Measurements from ENCODE around the gene THSD4. TPM values are rescaled to one million over a fixed set of nuclear protein-coding genes. Genes with fewer than 3 reads are reported as not detected.
"Not testable (repeated sequence)": the region's sequence is repeated elsewhere in the genome, so short reads cannot be mapped to it uniquely, and the experiment has no call there.

The THSD4 gene
- total and polyA plus RNA-seq, 3 experiments from 2014 or later = not detected

DNA sequence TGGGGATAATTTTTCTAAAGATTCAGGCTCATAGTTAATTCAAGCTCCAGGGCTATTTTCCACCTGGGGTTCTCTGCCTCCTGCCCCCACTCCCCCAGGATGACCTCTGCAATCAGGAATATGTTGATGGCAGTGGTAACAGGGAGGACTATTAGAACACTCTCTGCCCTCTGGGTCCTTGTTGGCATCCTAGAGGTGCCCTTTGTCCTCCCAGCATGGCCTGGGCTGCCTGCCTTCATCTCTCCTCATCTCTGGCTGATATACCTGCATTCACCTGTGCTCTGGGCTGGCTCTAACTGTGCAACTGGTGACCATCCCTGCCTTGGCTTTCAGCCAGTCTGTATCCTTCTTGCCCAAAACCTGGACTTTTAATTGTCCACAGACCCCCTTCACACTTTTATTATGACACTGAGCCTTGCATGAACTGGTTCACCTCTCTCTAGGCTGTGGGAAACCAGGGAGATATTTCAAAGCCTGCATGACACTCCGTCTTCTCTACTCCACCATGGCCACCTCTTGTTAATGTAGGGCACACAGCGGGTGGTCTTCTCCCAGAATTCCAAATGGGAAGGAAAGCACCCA is 199.8 kb downstream of the THSD4 start:
- Histone ChIP-seq H3K4me3 (ENCODE audit: low read length) (no peak overlapping the region), H3K4me1 (ENCODE audit: insufficient read depth, low read length) (no peaks in the 10 kb centered on the region), H3K27ac (ENCODE audit: low read depth, low read length) (no peak overlapping the region), H3K27me3 (ENCODE audit: insufficient read depth, low read length, poor library complexity, severe bottlenecking) (no peaks in the 10 kb centered on the region), H3K36me3 (ENCODE audit: insufficient read depth, low read length) (no peaks in the 10 kb centered on the region), H3K9me3 (ENCODE audit: low read length) (no peaks in the 10 kb centered on the region)
- Mint-ChIP-seq H3K9me3 (peaks cover 0 to 3% (median 0%) of the 10 kb centered on the region in 5 donors), H3K27ac (no peak overlapping the region), H3K27me3 (peaks cover 18 to 29% of the 10 kb centered on the region in 2 donors), H3K4me1 (no peaks in the 10 kb centered on the region), H3K4me3 (no peak overlapping the region), H3K36me3 (no peaks in the 10 kb centered on the region)
- CTCF ChIA-PET = no interaction called here
- POLR2A ChIA-PET = no interaction called here
- DNase-seq = no peak

DNA sequence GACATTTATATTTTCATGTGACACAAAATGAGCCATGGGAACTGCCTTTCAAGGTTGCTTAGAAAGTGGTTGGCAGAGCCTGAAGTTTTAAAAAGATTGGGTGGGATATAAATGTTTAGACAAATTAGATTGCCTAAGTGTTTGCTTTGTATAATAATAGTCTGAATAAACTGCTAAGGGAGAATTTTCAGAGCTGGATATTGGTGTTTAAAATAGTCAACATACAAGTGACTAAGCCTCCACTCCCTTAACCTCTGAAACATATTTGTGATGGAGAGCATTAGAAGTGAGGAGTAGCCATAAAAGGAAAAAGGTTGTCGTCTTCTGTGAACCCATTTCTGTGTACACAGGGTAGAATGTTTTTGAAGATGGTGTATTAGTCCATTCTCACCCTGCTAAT is 201.6 kb downstream of the THSD4 start:
- Mint-ChIP-seq H3K9me3 (peaks cover 0 to 3% (median 0%) of the 10 kb centered on the region in 5 donors), H3K36me3 (no peaks in the 10 kb centered on the region), H3K4me3 (no peak overlapping the region), H3K27ac (no peak overlapping the region), H3K4me1 (no peaks in the 10 kb centered on the region), H3K27me3 (peaks cover 18 to 26% of the 10 kb centered on the region in 2 donors)
- DNase-seq = no peak
- Histone ChIP-seq H3K36me3 (ENCODE audit: insufficient read depth, low read length) (no peaks in the 10 kb centered on the region), H3K27ac (ENCODE audit: low read depth, low read length) (no peak overlapping the region), H3K4me1 (ENCODE audit: insufficient read depth, low read length) (no peaks in the 10 kb centered on the region), H3K4me3 (ENCODE audit: low read length) (no peak overlapping the region), H3K27me3 (ENCODE audit: insufficient read depth, low read length, poor library complexity, severe bottlenecking) (no peaks in the 10 kb centered on the region), H3K9me3 (ENCODE audit: low read length) (no peaks in the 10 kb centered on the region)
- POLR2A ChIA-PET = no interaction called here
- CTCF ChIA-PET = no interaction called here

DNA sequence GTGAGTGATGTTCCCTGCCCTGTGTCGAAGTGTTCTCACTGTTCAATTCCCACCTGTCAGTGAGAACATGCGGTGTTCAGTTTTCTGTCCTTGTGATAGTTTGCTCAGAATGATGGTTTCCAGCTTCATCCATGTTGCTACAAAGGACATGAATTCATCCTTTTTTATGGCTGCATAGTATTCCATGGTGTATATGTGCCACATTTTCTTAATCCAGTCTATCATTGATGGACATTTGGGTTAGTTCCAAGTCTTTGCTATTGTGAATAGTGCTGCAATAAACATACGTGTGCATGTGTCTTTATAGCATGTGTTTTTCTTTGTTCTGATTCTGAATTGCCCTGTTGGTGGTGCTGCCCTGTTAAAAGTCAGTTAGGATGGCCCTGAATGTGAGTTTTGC is 204.2 kb downstream of the THSD4 start:
- not testable (repeated sequence) for H3K9me3 Mint-ChIP-seq, H3K4me1 Mint-ChIP-seq

GRCh38 chr15:71319935-71320334 is 204.7 kb downstream of the THSD4 start:
- no peak overlapping the region for H3K27ac Mint-ChIP-seq
- Histone ChIP-seq H3K27ac (ENCODE audit: low read depth, low read length) (no peak overlapping the region), H3K9me3 (ENCODE audit: low read length) (no peaks in the 10 kb centered on the region), H3K4me1 (ENCODE audit: insufficient read depth, low read length) (no peaks in the 10 kb centered on the region), H3K4me3 (ENCODE audit: low read length) (no peak overlapping the region), H3K27me3 (ENCODE audit: insufficient read depth, low read length, poor library complexity, severe bottlenecking) (no peaks in the 10 kb centered on the region), H3K36me3 (ENCODE audit: insufficient read depth, low read length) (no peaks in the 10 kb centered on the region)
- H3K4me3 Mint-ChIP-seq = no peak overlapping the region
- peaks cover 11 to 32% of the 10 kb centered on the region in 2 donors for H3K27me3 Mint-ChIP-seq
- POLR2A ChIA-PET = no interaction called here
- DNase-seq = no peak
- no peaks in the 10 kb centered on the region for H3K36me3 Mint-ChIP-seq
- CTCF ChIA-PET = no interaction called here
- peaks cover 0 to 3% (median 0%) of the 10 kb centered on the region in 5 donors for H3K9me3 Mint-ChIP-seq
- H3K4me1 Mint-ChIP-seq = no peaks in the 10 kb centered on the region

More for the DNA sequence above, 204.2 kb downstream of the THSD4 start:
- H3K36me3 ChIP-seq (ENCODE audit: insufficient read depth, low read length); POLR2A ChIA-PET; H3K27ac Mint-ChIP-seq; CTCF ChIA-PET; H3K27me3 ChIP-seq (ENCODE audit: insufficient read depth, low read length, poor library complexity, severe bottlenecking); H3K4me1 ChIP-seq (ENCODE audit: insufficient read depth, low read length); H3K4me3 Mint-ChIP-seq; H3K27ac ChIP-seq (ENCODE audit: low read depth, low read length); H3K4me3 ChIP-seq (ENCODE audit: low read length); H3K36me3 Mint-ChIP-seq; DNase-seq; H3K9me3 ChIP-seq (ENCODE audit: low read length): not testable (repeated sequence)
- peaks cover 11 to 32% of the 10 kb centered on the region in 2 donors for H3K27me3 Mint-ChIP-seq

DNA sequence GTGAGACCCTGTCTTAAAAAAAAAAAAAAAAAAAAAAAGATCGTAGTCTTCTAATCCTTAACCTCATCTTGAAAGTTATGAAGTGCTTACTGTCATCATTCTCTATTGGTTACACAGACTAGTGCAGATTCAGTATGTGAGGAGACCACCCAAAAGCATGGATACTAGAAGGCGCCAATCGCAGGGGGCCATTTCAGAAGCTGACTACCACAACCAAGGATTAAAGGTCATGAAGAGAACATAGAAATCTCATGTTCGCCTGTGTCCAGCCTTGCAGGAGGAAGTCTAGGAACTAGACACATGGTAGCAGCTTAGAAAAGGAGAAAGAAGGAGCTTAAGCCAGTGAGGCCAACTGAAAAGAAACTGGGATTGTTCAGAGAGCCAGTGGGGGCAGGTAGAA is 207.8 kb downstream of the THSD4 start:
- POLR2A ChIA-PET = no interaction called here
- H3K27ac Mint-ChIP-seq = no peak overlapping the region
- H3K4me1 Mint-ChIP-seq = no peaks in the 10 kb centered on the region
- peak overlapping the region in 1 of 7 donors; percentile 3 for H3K4me3 Mint-ChIP-seq
- DNase-seq = no peak
- no peak overlapping the region for H3K4me3 ChIP-seq (ENCODE audit: low read length)
- CTCF ChIA-PET = no interaction called here
- no peaks in the 10 kb centered on the region for H3K27me3 ChIP-seq (ENCODE audit: insufficient read depth, low read length, poor library complexity, severe bottlenecking)
- H3K36me3 ChIP-seq (ENCODE audit: insufficient read depth, low read length) = no peaks in the 10 kb centered on the region
- H3K27me3 Mint-ChIP-seq = peaks cover 8 to 19% of the 10 kb centered on the region in 2 donors
- H3K4me1 ChIP-seq (ENCODE audit: insufficient read depth, low read length) = no peaks in the 10 kb centered on the region
- no peaks in the 10 kb centered on the region for H3K9me3 ChIP-seq (ENCODE audit: low read length)
- H3K27ac ChIP-seq (ENCODE audit: low read depth, low read length) = no peak overlapping the region
- peaks cover 0 to under 1% (median 0%) of the 10 kb centered on the region in 5 donors for H3K9me3 Mint-ChIP-seq
- H3K36me3 Mint-ChIP-seq = no peaks in the 10 kb centered on the region

GRCh38 chr15:71323584-71323983 is 208.3 kb downstream of the THSD4 start:
- Histone ChIP-seq H3K27ac (ENCODE audit: low read depth, low read length) (no peak overlapping the region), H3K9me3 (ENCODE audit: low read length) (no peaks in the 10 kb centered on the region), H3K36me3 (ENCODE audit: insufficient read depth, low read length) (no peaks in the 10 kb centered on the region), H3K4me1 (ENCODE audit: insufficient read depth, low read length) (no peaks in the 10 kb centered on the region), H3K4me3 (ENCODE audit: low read length) (no peak overlapping the region), H3K27me3 (ENCODE audit: insufficient read depth, low read length, poor library complexity, severe bottlenecking) (no peaks in the 10 kb centered on the region)
- Mint-ChIP-seq H3K27ac (no peak overlapping the region), H3K4me1 (no peaks in the 10 kb centered on the region), H3K4me3 (no peak overlapping the region), H3K36me3 (no peaks in the 10 kb centered on the region), H3K9me3 (no peaks in the 10 kb centered on the region), H3K27me3 (peaks cover 7 to 14% of the 10 kb centered on the region in 2 donors)
- POLR2A ChIA-PET = no interaction called here
- no peak for DNase-seq
- CTCF ChIA-PET = no interaction called here

- Mint-ChIP-seq H3K27ac (no peak overlapping the region), H3K4me1 (no peaks in the 10 kb centered on the region), H3K27me3 (peaks cover 4 to 10% of the 10 kb centered on the region in 2 donors), H3K9me3 (no peaks in the 10 kb centered on the region), H3K4me3 (no peak overlapping the region), H3K36me3 (no peaks in the 10 kb centered on the region)
- Histone ChIP-seq H3K4me1 (ENCODE audit: insufficient read depth, low read length) (no peaks in the 10 kb centered on the region), H3K27me3 (ENCODE audit: insufficient read depth, low read length, poor library complexity, severe bottlenecking) (no peaks in the 10 kb centered on the region), H3K36me3 (ENCODE audit: insufficient read depth, low read length) (no peaks in the 10 kb centered on the region), H3K9me3 (ENCODE audit: low read length) (no peaks in the 10 kb centered on the region), H3K4me3 (ENCODE audit: low read length) (no peak overlapping the region), H3K27ac (ENCODE audit: low read depth, low read length) (no peak overlapping the region)
- POLR2A ChIA-PET = no interaction called here
- CTCF ChIA-PET = no interaction called here
- no peak for DNase-seq
These were observed 210.2 kb downstream of the THSD4 start for GRCh38 chr15:71325481-71325880.

DNA sequence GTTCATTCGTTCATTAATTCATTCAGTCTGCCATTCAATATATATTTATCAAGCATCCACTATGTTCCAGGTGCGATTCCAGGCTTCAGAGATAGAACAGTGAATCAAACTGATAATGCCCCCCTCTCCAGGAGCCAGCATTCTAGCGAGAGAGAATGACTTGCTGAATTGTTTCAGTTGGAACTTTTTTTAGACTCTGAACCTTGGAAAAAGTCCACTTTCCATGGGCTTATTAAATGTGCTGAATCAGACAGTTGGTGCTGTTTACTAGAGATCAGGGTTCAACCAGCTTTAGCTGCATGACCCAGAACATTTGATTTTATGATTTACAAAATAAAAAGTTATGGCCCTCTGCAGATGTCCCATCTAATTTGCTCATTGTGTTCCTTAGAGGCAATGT is 213.2 kb downstream of the THSD4 start:
- Histone ChIP-seq H3K27ac (ENCODE audit: low read depth, low read length) (no peak overlapping the region), H3K4me3 (ENCODE audit: low read length) (no peak overlapping the region), H3K36me3 (ENCODE audit: insufficient read depth, low read length) (no peaks in the 10 kb centered on the region), H3K4me1 (ENCODE audit: insufficient read depth, low read length) (no peaks in the 10 kb centered on the region), H3K27me3 (ENCODE audit: insufficient read depth, low read length, poor library complexity, severe bottlenecking) (no peaks in the 10 kb centered on the region), H3K9me3 (ENCODE audit: low read length) (no peaks in the 10 kb centered on the region)
- no peak for DNase-seq
- peaks cover 7 to 10% of the 10 kb centered on the region in 2 donors for H3K27me3 Mint-ChIP-seq
- ChIA-PET POLR2A (no interaction called here), CTCF (no interaction called here)
- H3K4me1 Mint-ChIP-seq = no peaks in the 10 kb centered on the region
- H3K36me3 Mint-ChIP-seq = no peaks in the 10 kb centered on the region
- H3K4me3 Mint-ChIP-seq = no peak overlapping the region
- H3K9me3 Mint-ChIP-seq = no peaks in the 10 kb centered on the region
- no peak overlapping the region for H3K27ac Mint-ChIP-seq

GRCh38 chr15:71329041-71329440 is 213.8 kb downstream of the THSD4 start:
- CTCF ChIA-PET = no interaction called here
- Histone ChIP-seq H3K27me3 (ENCODE audit: insufficient read depth, low read length, poor library complexity, severe bottlenecking) (no peaks in the 10 kb centered on the region), H3K36me3 (ENCODE audit: insufficient read depth, low read length) (no peaks in the 10 kb centered on the region), H3K4me1 (ENCODE audit: insufficient read depth, low read length) (no peaks in the 10 kb centered on the region), H3K4me3 (ENCODE audit: low read length) (no peak overlapping the region), H3K27ac (ENCODE audit: low read depth, low read length) (no peak overlapping the region), H3K9me3 (ENCODE audit: low read length) (no peaks in the 10 kb centered on the region)
- Mint-ChIP-seq H3K4me3 (no peak overlapping the region), H3K9me3 (no peaks in the 10 kb centered on the region), H3K27me3 (peaks cover 5 to 6% of the 10 kb centered on the region in 2 donors), H3K36me3 (no peaks in the 10 kb centered on the region), H3K4me1 (peaks cover 0 to 5% (median 3%) of the 10 kb centered on the region in 3 donors), H3K27ac (no peak overlapping the region)
- no peak for DNase-seq
- POLR2A ChIA-PET = no interaction called here

All from CD8-positive, alpha-beta memory T cell (primary cell).